SK-N-SH treated with all-trans-retinoic acid at 6 μM for 48 hours (cell line): Measurements from ENCODE around the gene BCL2A1.

Experiments
- ARNTL ChIP-seq: fragments of 450-650 bp; formaldehyde crosslinking; IDR thresholded peaks from 2 replicates; pipeline ENCODE4 v1.5.0; 2020; ENCODE audit warnings: low read depth, mild to moderate bottlenecking, moderate library complexity, borderline replicate concordance
- BACH2 ChIP-seq: fragments of 250-450 bp; sonication (Bioruptor Pico); IDR thresholded peaks from 2 replicates; pipeline ENCODE4 v1.9.0; 2021; ENCODE audit warnings: mild to moderate bottlenecking, borderline replicate concordance
- CSRNP3 ChIP-seq: fragments of 250-450 bp; sonication (Bioruptor Pico); IDR thresholded peaks from 2 replicates; pipeline ENCODE4 v1.5.1; 2021; ENCODE audit warnings: mild to moderate bottlenecking, moderate library complexity
- ESRRG ChIP-seq: fragments of 250-450 bp; sonication (Bioruptor Pico); IDR thresholded peaks from 2 replicates; pipeline ENCODE4 v1.6.1; 2021; ENCODE audit warnings: mild to moderate bottlenecking
- GLIS3 ChIP-seq: fragments of 250-450 bp; sonication (Bioruptor Pico); IDR thresholded peaks from 2 replicates; pipeline ENCODE4 v1.5.0; 2020; ENCODE audit warnings: mild to moderate bottlenecking, moderate library complexity
- OSR1 ChIP-seq: fragments of 250-450 bp; sonication (Bioruptor Pico); IDR thresholded peaks from 2 replicates; pipeline ENCODE4 v1.8.0; 2022; ENCODE audit warnings: moderate library complexity, mild to moderate bottlenecking, inconsistent platforms
- RARB ChIP-seq: fragments of 250-450 bp; sonication (Bioruptor Pico); IDR thresholded peaks from 2 replicates; pipeline ENCODE4 v1.8.0; 2021; ENCODE audit warnings: mild to moderate bottlenecking, moderate library complexity
- TCF4 ChIP-seq: fragments of 250-450 bp; sonication (Bioruptor Pico); IDR thresholded peaks from 2 replicates; pipeline ENCODE4 v1.8.0; 2021; ENCODE audit warnings: mild to moderate bottlenecking, moderate library complexity, borderline replicate concordance

- no peak for TF ChIP-seq TCF4 (CRISPR knock-in tag)
- no peak for TF ChIP-seq CSRNP3 (CRISPR knock-in tag)
- TF ChIP-seq ESRRG (CRISPR knock-in tag): no peak
- no peak for TF ChIP-seq RARB (CRISPR knock-in tag)
- no peak for TF ChIP-seq OSR1 (CRISPR knock-in tag)
- no peak for TF ChIP-seq BACH2 (CRISPR knock-in tag)
- TF ChIP-seq GLIS3 (CRISPR knock-in tag): no peak
- TF ChIP-seq ARNTL (CRISPR knock-in tag): no peak
Observed at GRCh38 chr15:79957741-79958140, 13.3 kb downstream of the BCL2A1 start.
